Activated CD8-positive, alpha-beta T cell treated with anti-CD3 and anti-CD28 coated beads, Interleukin-2, amount 10 ng/mL, durations not matched to agents 7 days and 5 days (primary cell): ENCODE data around the gene RAB11FIP5. TPM values are rescaled to one million over a fixed set of nuclear protein-coding genes. Genes with fewer than 3 reads are reported as not detected.

Experiments used
- ATAC-seq: fragments of 150-1000 bp; cut with Tn5 transposase; one replicate; pipeline ENCODE4 v1.10.0; 2021; ENCODE audit warnings: moderate library complexity
- CTCF ChIA-PET: fragments of 350-600 bp; sonication (Branson Sonifier 250); formaldehyde crosslinking; loops from one replicate; lab custom pipeline; 2021; ENCODE audit warnings: antibody characterized with exemption; lab: Charles Lee
- POLR2A ChIA-PET: fragments of 350-600 bp; sonication (Branson Sonifier 250); formaldehyde crosslinking; loops from one replicate; lab custom pipeline; 2021; ENCODE audit warnings: antibody characterized with exemption; lab: Charles Lee
- DNase-seq: peaks from one replicate; pipeline ENCODE4 v3.0.0-alpha.2; 2020
- H3K27ac Mint-ChIP-seq: one replicate; pipeline ENCODE4 v1.8.0; 2021; ENCODE audit warnings: mild to moderate bottlenecking, mixed read lengths
- H3K27me3 Mint-ChIP-seq: one replicate; pipeline ENCODE4 v1.8.0; 2021; ENCODE audit warnings: low read depth, mixed read lengths
- H3K36me3 Mint-ChIP-seq: one replicate; pipeline ENCODE4 v1.8.0; 2021; ENCODE audit warnings: low read depth, mixed read lengths
- H3K4me1 Mint-ChIP-seq: one replicate; pipeline ENCODE4 v1.8.0; 2021; ENCODE audit warnings: low read depth, mixed read lengths
- H3K4me3 Mint-ChIP-seq: one replicate; pipeline ENCODE4 v1.8.0; 2021; ENCODE audit warnings: mild to moderate bottlenecking, mixed read lengths
- H3K9me3 Mint-ChIP-seq: one replicate; pipeline ENCODE4 v1.8.0; 2022; ENCODE audit warnings: mixed read lengths; ENCODE audit not compliant: insufficient read depth
- total RNA-seq, 2 experiments: library from RNA; stranded (reverse); gene quantifications; one replicate each; pipeline ENCODE4 v1.2.3, GENCODE V29; 2021

RAB11FIP5 gene
- total RNA-seq = 1 to 10 TPM; 1.4 to 1.7 TPM

GRCh38 chr2:73112913-73113854, at the start of gene RAB11FIP5:
TSS of gene RAB11FIP5 (minus strand) at chr2:73112948. CDS start at chr2:73112777, 171 bp downstream.
- H3K27me3 Mint-ChIP-seq = peaks cover 33% of the 10 kb centered on the region
- no peak within 1 kb of the TSS for H3K27ac Mint-ChIP-seq
- CTCF ChIA-PET = interaction anchor here (2.5 kb wide), 1 partner anchor 64 kb away, joined by 12 read pairs; no protein-coding TSS in a partner anchor
- H3K4me3 Mint-ChIP-seq = peak within 1 kb of the TSS; percentile 62
- DNase-seq (peak; percentile 66), ATAC-seq (peak; percentile 87)
- POLR2A ChIA-PET = interaction anchor here (1.5 kb wide), 1 partner anchor 27 kb away, joined by 4 read pairs; no protein-coding TSS in a partner anchor
- peaks cover 15% of the 10 kb centered on the region for H3K4me1 Mint-ChIP-seq
- H3K9me3 Mint-ChIP-seq = no peaks in the 10 kb centered on the region
- H3K36me3 Mint-ChIP-seq = no peaks in the 10 kb centered on the region

- DNase-seq = peak; percentile 52
- Mint-ChIP-seq H3K4me1 (peaks cover 4% of the 10 kb centered on the region), H3K27me3 (peaks cover 39% of the 10 kb centered on the region), H3K4me3 (no peak overlapping the region), H3K27ac (no peak overlapping the region), H3K9me3 (no peaks in the 10 kb centered on the region), H3K36me3 (no peaks in the 10 kb centered on the region)
- ATAC-seq = peak; percentile 72
- POLR2A ChIA-PET = interaction anchor here (1.0 kb wide), 1 partner anchor 67 kb away, joined by 3 read pairs; no protein-coding TSS in a partner anchor
- CTCF ChIA-PET = interaction anchor here (0.7 to 2.9 kb wide), 11 partner anchors 20 to 265 kb away, joined by 3 to 25 read pairs (median 4); no protein-coding TSS in a partner anchor
These were observed 43.9 kb upstream of the RAB11FIP5 start for GRCh38 chr2:73156539-73157124.

- Mint-ChIP-seq H3K9me3 (no peaks in the 10 kb centered on the region), H3K27ac (no peak overlapping the region), H3K4me3 (no peak overlapping the region), H3K4me1 (peaks cover 5% of the 10 kb centered on the region), H3K27me3 (peaks cover 25% of the 10 kb centered on the region), H3K36me3 (no peaks in the 10 kb centered on the region)
- ChIA-PET POLR2A (no interaction called here), CTCF (no interaction called here)
- no peak for DNase-seq
- ATAC-seq = peak; percentile 58
These were observed 30.2 kb upstream of the RAB11FIP5 start for GRCh38 chr2:73142937-73143336.

- ChIA-PET POLR2A (no interaction called here), CTCF (no interaction called here)
- ATAC-seq (no peak), DNase-seq (no peak)
- Mint-ChIP-seq H3K27ac (no peak overlapping the region), H3K9me3 (no peaks in the 10 kb centered on the region), H3K4me1 (peaks cover 5% of the 10 kb centered on the region), H3K27me3 (peaks cover 20% of the 10 kb centered on the region), H3K36me3 (no peaks in the 10 kb centered on the region), H3K4me3 (no peak overlapping the region)
These were observed 29.1 kb upstream of the RAB11FIP5 start for GRCh38 chr2:73141896-73142295.

- Mint-ChIP-seq H3K27me3 (peaks cover 13% of the 10 kb centered on the region), H3K9me3 (no peaks in the 10 kb centered on the region), H3K4me1 (no peaks in the 10 kb centered on the region), H3K27ac (no peak overlapping the region), H3K4me3 (no peak overlapping the region), H3K36me3 (no peaks in the 10 kb centered on the region)
- ATAC-seq (no peak), DNase-seq (no peak)
- ChIA-PET POLR2A (no interaction called here), CTCF (no interaction called here)
These were observed 22.5 kb upstream of the RAB11FIP5 start for GRCh38 chr2:73135236-73135635.

GRCh38 chr2:73134471-73134870, 21.7 kb upstream of the RAB11FIP5 start:
- H3K27me3 Mint-ChIP-seq = peaks cover 10% of the 10 kb centered on the region
- no peaks in the 10 kb centered on the region for H3K36me3 Mint-ChIP-seq
- H3K4me3 Mint-ChIP-seq = no peak overlapping the region
- ChIA-PET CTCF (no interaction called here), POLR2A (no interaction called here)
- H3K4me1 Mint-ChIP-seq = no peaks in the 10 kb centered on the region
- no peaks in the 10 kb centered on the region for H3K9me3 Mint-ChIP-seq
- ATAC-seq = no peak
- no peak overlapping the region for H3K27ac Mint-ChIP-seq
- DNase-seq = no peak

GRCh38 chr2:73133566-73134197, 20.9 kb upstream of the RAB11FIP5 start:
- DNase-seq (no peak), ATAC-seq (no peak)
- Mint-ChIP-seq H3K4me3 (no peak overlapping the region), H3K27me3 (peaks cover 11% of the 10 kb centered on the region), H3K36me3 (no peaks in the 10 kb centered on the region), H3K4me1 (no peaks in the 10 kb centered on the region), H3K27ac (no peak overlapping the region), H3K9me3 (no peaks in the 10 kb centered on the region)
- ChIA-PET POLR2A (no interaction called here), CTCF (no interaction called here)

- no peak overlapping the region for H3K4me3 Mint-ChIP-seq
- peaks cover 11% of the 10 kb centered on the region for H3K27me3 Mint-ChIP-seq
- no peaks in the 10 kb centered on the region for H3K9me3 Mint-ChIP-seq
- ChIA-PET CTCF (no interaction called here), POLR2A (no interaction called here)
- DNase-seq (no peak), ATAC-seq (no peak)
- H3K4me1 Mint-ChIP-seq = no peaks in the 10 kb centered on the region
- no peak overlapping the region for H3K27ac Mint-ChIP-seq
- no peaks in the 10 kb centered on the region for H3K36me3 Mint-ChIP-seq
These were observed 19.1 kb upstream of the RAB11FIP5 start for GRCh38 chr2:73131807-73132206.

GRCh38 chr2:73130790-73131189, 18.0 kb upstream of the RAB11FIP5 start:
- Mint-ChIP-seq H3K4me1 (no peaks in the 10 kb centered on the region), H3K4me3 (no peak overlapping the region), H3K27me3 (peaks cover 11% of the 10 kb centered on the region), H3K27ac (no peak overlapping the region), H3K36me3 (no peaks in the 10 kb centered on the region), H3K9me3 (no peaks in the 10 kb centered on the region)
- CTCF ChIA-PET = no interaction called here
- ATAC-seq (no peak), DNase-seq (no peak)
- POLR2A ChIA-PET = no interaction called here

- Mint-ChIP-seq H3K27me3 (peaks cover 10% of the 10 kb centered on the region), H3K4me3 (no peak overlapping the region), H3K9me3 (no peaks in the 10 kb centered on the region), H3K36me3 (no peaks in the 10 kb centered on the region), H3K4me1 (no peaks in the 10 kb centered on the region), H3K27ac (no peak overlapping the region)
- ATAC-seq = no peak
- ChIA-PET POLR2A (no interaction called here), CTCF (no interaction called here)
- DNase-seq = no peak
These were observed 16.2 kb upstream of the RAB11FIP5 start for GRCh38 chr2:73128841-73129535.

GRCh38 chr2:73122536-73122935, 9.8 kb upstream of the RAB11FIP5 start:
- no peak overlapping the region for H3K4me3 Mint-ChIP-seq
- H3K27me3 Mint-ChIP-seq = peaks cover 27% of the 10 kb centered on the region
- no peaks in the 10 kb centered on the region for H3K9me3 Mint-ChIP-seq
- POLR2A ChIA-PET = no interaction called here
- ATAC-seq (no peak), DNase-seq (no peak)
- H3K36me3 Mint-ChIP-seq = no peaks in the 10 kb centered on the region
- no peaks in the 10 kb centered on the region for H3K4me1 Mint-ChIP-seq
- H3K27ac Mint-ChIP-seq = no peak overlapping the region
- CTCF ChIA-PET = no interaction called here
